Activated CD8-positive, alpha-beta T cell treated with anti-CD3 and anti-CD28 coated beads, Interleukin-2, amount 10 ng/mL, durations not matched to agents 7 days and 5 days (primary cell): Measurements from ENCODE around the gene RFX2. TPM values are rescaled to one million over a fixed set of nuclear protein-coding genes. Genes with fewer than 3 reads are reported as not detected.

Source experiments
- ATAC-seq: fragments of 150-1000 bp; cut with Tn5 transposase; one replicate; pipeline ENCODE4 v1.10.0; 2021; ENCODE audit warnings: moderate library complexity
- CTCF ChIA-PET: fragments of 350-600 bp; sonication (Branson Sonifier 250); formaldehyde crosslinking; loops from one replicate; lab custom pipeline; 2021; ENCODE audit warnings: antibody characterized with exemption; lab: Charles Lee
- POLR2A ChIA-PET: fragments of 350-600 bp; sonication (Branson Sonifier 250); formaldehyde crosslinking; loops from one replicate; lab custom pipeline; 2021; ENCODE audit warnings: antibody characterized with exemption; lab: Charles Lee
- DNase-seq: peaks from one replicate; pipeline ENCODE4 v3.0.0-alpha.2; 2020
- H3K27ac Mint-ChIP-seq: one replicate; pipeline ENCODE4 v1.8.0; 2021; ENCODE audit warnings: mild to moderate bottlenecking, mixed read lengths
- H3K27me3 Mint-ChIP-seq: one replicate; pipeline ENCODE4 v1.8.0; 2021; ENCODE audit warnings: low read depth, mixed read lengths
- H3K36me3 Mint-ChIP-seq: one replicate; pipeline ENCODE4 v1.8.0; 2021; ENCODE audit warnings: low read depth, mixed read lengths
- H3K4me1 Mint-ChIP-seq: one replicate; pipeline ENCODE4 v1.8.0; 2021; ENCODE audit warnings: low read depth, mixed read lengths
- H3K4me3 Mint-ChIP-seq: one replicate; pipeline ENCODE4 v1.8.0; 2021; ENCODE audit warnings: mild to moderate bottlenecking, mixed read lengths
- H3K9me3 Mint-ChIP-seq: one replicate; pipeline ENCODE4 v1.8.0; 2022; ENCODE audit warnings: mixed read lengths; ENCODE audit not compliant: insufficient read depth
- total RNA-seq, 2 experiments: library from RNA; stranded (reverse); gene quantifications; one replicate each; pipeline ENCODE4 v1.2.3, GENCODE V29; 2021

RFX2 gene
- total RNA-seq, 2 experiments from 2014 or later, result 12.3 to 13.8 TPM

GRCh38 chr19:5977785-5978605 lies 132.3 kb downstream of the RFX2 start, which contains the start of gene RANBP3:
RANBP3 (minus strand) TSS chr19:5978140; CDS start chr19:5978082, 58 bp downstream.
- Mint-ChIP-seq H3K27me3 (no peaks in the 10 kb centered on the region), H3K36me3 (peaks cover 48% of the 10 kb centered on the region), H3K9me3 (no peaks in the 10 kb centered on the region), H3K27ac (peak within 1 kb of the TSS; percentile 95), H3K4me3 (peak within 1 kb of the TSS; percentile 99), H3K4me1 (peaks cover 60% of the 10 kb centered on the region)
- DNase-seq (peak; percentile 99), ATAC-seq (peak; percentile 98)
- CTCF ChIA-PET, result interaction anchor here (0.6 to 6.0 kb wide), 6 partner anchors 10 to 174 kb away, joined by 3 to 64 read pairs (median 18); partner anchors contain the start of gene NRTN
- POLR2A ChIA-PET, result interaction anchor here (0.7 to 2.6 kb wide), 5 partner anchors 10 to 36 kb away, joined by 3 to 14 read pairs (median 3); no protein-coding TSS in a partner anchor

- ATAC-seq, result no peak
- H3K27ac Mint-ChIP-seq, result peak overlapping the region; percentile 95
- peak overlapping the region; percentile 99 for H3K4me3 Mint-ChIP-seq
- ChIA-PET CTCF (interaction anchor here (3.1 to 6.0 kb wide), 4 partner anchors 10 to 173 kb away, joined by 12 to 64 read pairs (median 28); partner anchors contain the start of gene NRTN), POLR2A (interaction anchor here (0.5 to 2.6 kb wide), 6 partner anchors 9 to 395 kb away, joined by 3 to 14 read pairs (median 3); partner anchors contain the start of gene ALKBH7)
- peaks cover 64% of the 10 kb centered on the region for H3K4me1 Mint-ChIP-seq
- H3K36me3 Mint-ChIP-seq, result peaks cover 53% of the 10 kb centered on the region
- no peak for DNase-seq
- H3K9me3 Mint-ChIP-seq, result no peaks in the 10 kb centered on the region
- H3K27me3 Mint-ChIP-seq, result no peaks in the 10 kb centered on the region
Observed at GRCh38 chr19:5977222-5977784, 133.0 kb downstream of the RFX2 start.

GRCh38 chr19:5976768-5977167 lies 133.5 kb downstream of the RFX2 start:
- H3K27me3 Mint-ChIP-seq, result no peaks in the 10 kb centered on the region
- peak overlapping the region; percentile 95 for H3K27ac Mint-ChIP-seq
- ChIA-PET POLR2A (interaction anchor here (0.5 to 1.0 kb wide), 3 partner anchors 14 to 396 kb away, joined by 3 read pairs; partner anchors contain the start of gene ALKBH7), CTCF (interaction anchor here (3.1 to 6.0 kb wide), 4 partner anchors 9 to 173 kb away, joined by 12 to 64 read pairs (median 28); partner anchors contain the start of gene NRTN)
- H3K4me1 Mint-ChIP-seq, result peaks cover 64% of the 10 kb centered on the region
- H3K36me3 Mint-ChIP-seq, result peaks cover 55% of the 10 kb centered on the region
- H3K9me3 Mint-ChIP-seq, result no peaks in the 10 kb centered on the region
- peak overlapping the region; percentile 99 for H3K4me3 Mint-ChIP-seq
- no peak for DNase-seq
- ATAC-seq, result no peak

- H3K27ac Mint-ChIP-seq, result peak overlapping the region; percentile 63
- H3K9me3 Mint-ChIP-seq, result no peaks in the 10 kb centered on the region
- H3K36me3 Mint-ChIP-seq, result peaks cover 61% of the 10 kb centered on the region
- DNase-seq (no peak), ATAC-seq (no peak)
- ChIA-PET POLR2A (interaction anchor here (0.6 to 1.2 kb wide), 5 partner anchors 8 to 147 kb away, joined by 3 to 7 read pairs (median 3); no protein-coding TSS in a partner anchor), CTCF (interaction anchor here (0.9 to 6.0 kb wide), 7 partner anchors 8 to 171 kb away, joined by 3 to 64 read pairs (median 4); partner anchors contain the start of gene NRTN)
- H3K4me1 Mint-ChIP-seq, result peaks cover 72% of the 10 kb centered on the region
- H3K27me3 Mint-ChIP-seq, result no peaks in the 10 kb centered on the region
- H3K4me3 Mint-ChIP-seq, result peak overlapping the region; percentile 49
Observed at GRCh38 chr19:5975388-5975728, 134.9 kb downstream of the RFX2 start.

- H3K4me3 Mint-ChIP-seq, result peak overlapping the region; percentile 16
- peaks cover 67% of the 10 kb centered on the region for H3K4me1 Mint-ChIP-seq
- ATAC-seq (no peak), DNase-seq (peak; percentile 42)
- no peaks in the 10 kb centered on the region for H3K27me3 Mint-ChIP-seq
- ChIA-PET CTCF (interaction anchor here (0.6 to 1.3 kb wide), 6 partner anchors 9 to 170 kb away, joined by 3 to 7 read pairs (median 4); partner anchors contain the start of gene NRTN), POLR2A (interaction anchor here (0.6 to 1.2 kb wide), 5 partner anchors 8 to 146 kb away, joined by 3 to 7 read pairs (median 3); no protein-coding TSS in a partner anchor)
- no peaks in the 10 kb centered on the region for H3K9me3 Mint-ChIP-seq
- H3K36me3 Mint-ChIP-seq, result peaks cover 56% of the 10 kb centered on the region
- H3K27ac Mint-ChIP-seq, result peak overlapping the region; percentile 78
Observed at GRCh38 chr19:5974721-5975387, 135.4 kb downstream of the RFX2 start.

GRCh38 chr19:5973867-5974635 lies 136.2 kb downstream of the RFX2 start:
- CTCF ChIA-PET, result interaction anchor here (0.6 to 1.3 kb wide), 2 partner anchors 8 to 170 kb away, joined by 4 to 7 read pairs; partner anchors contain the start of gene NRTN
- Mint-ChIP-seq H3K27me3 (no peaks in the 10 kb centered on the region), H3K4me1 (peaks cover 61% of the 10 kb centered on the region), H3K9me3 (no peaks in the 10 kb centered on the region), H3K36me3 (peaks cover 53% of the 10 kb centered on the region), H3K4me3 (no peak overlapping the region), H3K27ac (peak overlapping the region; percentile 78)
- POLR2A ChIA-PET, result interaction anchor here (0.9 to 1.1 kb wide), 2 partner anchors 10 to 12 kb away, joined by 3 to 7 read pairs; no protein-coding TSS in a partner anchor
- ATAC-seq (no peak), DNase-seq (no peak)

- Mint-ChIP-seq H3K36me3 (peaks cover 50% of the 10 kb centered on the region), H3K27ac (no peak overlapping the region), H3K27me3 (no peaks in the 10 kb centered on the region), H3K4me3 (no peak overlapping the region), H3K9me3 (no peaks in the 10 kb centered on the region), H3K4me1 (peaks cover 63% of the 10 kb centered on the region)
- POLR2A ChIA-PET, result no interaction called here
- ATAC-seq (no peak), DNase-seq (no peak)
- CTCF ChIA-PET, result interaction anchor here (3.4 kb wide), 1 partner anchor 12 kb away, joined by 15 read pairs; no protein-coding TSS in a partner anchor
Observed at GRCh38 chr19:5973376-5973775, 136.9 kb downstream of the RFX2 start.

- no peaks in the 10 kb centered on the region for H3K9me3 Mint-ChIP-seq
- H3K27ac Mint-ChIP-seq, result peak overlapping the region; percentile 60
- H3K36me3 Mint-ChIP-seq, result peaks cover 47% of the 10 kb centered on the region
- DNase-seq (no peak), ATAC-seq (no peak)
- H3K4me1 Mint-ChIP-seq, result peaks cover 71% of the 10 kb centered on the region
- H3K4me3 Mint-ChIP-seq, result no peak overlapping the region
- no peaks in the 10 kb centered on the region for H3K27me3 Mint-ChIP-seq
- POLR2A ChIA-PET, result interaction anchor here (1.2 kb wide), 1 partner anchor 10 kb away, joined by 4 read pairs; no protein-coding TSS in a partner anchor
- CTCF ChIA-PET, result interaction anchor here (1.0 to 3.4 kb wide), 4 partner anchors 11 to 168 kb away, joined by 3 to 15 read pairs (median 6); partner anchors contain the start of gene NRTN
Observed at GRCh38 chr19:5972355-5972731, 138.0 kb downstream of the RFX2 start.

GRCh38 chr19:5971714-5972354 lies 138.5 kb downstream of the RFX2 start:
- ChIA-PET POLR2A (interaction anchor here (0.5 to 1.2 kb wide), 3 partner anchors 9 to 137 kb away, joined by 3 to 5 read pairs (median 4); no protein-coding TSS in a partner anchor), CTCF (interaction anchor here (1.0 to 3.4 kb wide), 5 partner anchors 10 to 167 kb away, joined by 3 to 15 read pairs (median 5); partner anchors contain the start of gene NRTN)
- peaks cover 44% of the 10 kb centered on the region for H3K36me3 Mint-ChIP-seq
- peak overlapping the region; percentile 65 for H3K27ac Mint-ChIP-seq
- peaks cover 71% of the 10 kb centered on the region for H3K4me1 Mint-ChIP-seq
- no peak overlapping the region for H3K4me3 Mint-ChIP-seq
- DNase-seq (no peak), ATAC-seq (no peak)
- no peaks in the 10 kb centered on the region for H3K9me3 Mint-ChIP-seq
- no peaks in the 10 kb centered on the region for H3K27me3 Mint-ChIP-seq

GRCh38 chr19:5969476-5969875 lies 140.8 kb downstream of the RFX2 start:
- ATAC-seq (no peak), DNase-seq (no peak)
- H3K27ac Mint-ChIP-seq, result no peak overlapping the region
- peaks cover 73% of the 10 kb centered on the region for H3K4me1 Mint-ChIP-seq
- CTCF ChIA-PET, result interaction anchor here (1.4 to 3.9 kb wide), 6 partner anchors 9 to 165 kb away, joined by 4 to 64 read pairs (median 17); partner anchors contain the start of genes NRTN and RANBP3
- H3K4me3 Mint-ChIP-seq, result no peak overlapping the region
- H3K27me3 Mint-ChIP-seq, result no peaks in the 10 kb centered on the region
- no peaks in the 10 kb centered on the region for H3K9me3 Mint-ChIP-seq
- POLR2A ChIA-PET, result interaction anchor here (1.0 kb wide), 1 partner anchor 20 kb away, joined by 3 read pairs; no protein-coding TSS in a partner anchor
- H3K36me3 Mint-ChIP-seq, result peaks cover 33% of the 10 kb centered on the region
